HG03378 (cell line): Measurements from ENCODE around the gene CTNND2.

Experiments used
- ATAC-seq: cut with Tn5 transposase; IDR thresholded peaks from one replicate; pipeline ENCODE4 v1.9.1; 2021; ENCODE audit warnings: mild to moderate bottlenecking, moderate library complexity; ENCODE audit not compliant: unreplicated experiment

The CTNND2 gene

DNA sequence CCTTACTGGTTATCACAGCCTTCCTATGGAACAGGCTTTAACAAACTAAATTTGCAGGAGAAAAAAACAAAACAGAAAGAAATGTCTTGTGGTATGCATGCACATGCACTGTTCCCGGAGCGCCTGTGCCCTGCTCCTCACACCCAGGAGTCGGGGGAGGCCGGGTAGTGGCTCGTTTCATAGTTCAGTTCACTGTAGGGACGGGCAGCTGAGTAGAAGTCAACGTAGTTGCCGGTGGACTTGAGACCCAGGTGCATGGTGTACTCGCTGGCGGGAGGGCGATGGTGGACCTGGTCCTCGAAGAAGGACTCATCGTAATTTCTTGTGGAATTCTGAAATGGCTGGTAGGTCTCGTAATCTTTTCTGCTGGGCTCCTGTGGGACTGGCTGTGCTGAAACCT, 930.9 kb downstream of the CTNND2 start:
- ATAC-seq: no peak

DNA sequence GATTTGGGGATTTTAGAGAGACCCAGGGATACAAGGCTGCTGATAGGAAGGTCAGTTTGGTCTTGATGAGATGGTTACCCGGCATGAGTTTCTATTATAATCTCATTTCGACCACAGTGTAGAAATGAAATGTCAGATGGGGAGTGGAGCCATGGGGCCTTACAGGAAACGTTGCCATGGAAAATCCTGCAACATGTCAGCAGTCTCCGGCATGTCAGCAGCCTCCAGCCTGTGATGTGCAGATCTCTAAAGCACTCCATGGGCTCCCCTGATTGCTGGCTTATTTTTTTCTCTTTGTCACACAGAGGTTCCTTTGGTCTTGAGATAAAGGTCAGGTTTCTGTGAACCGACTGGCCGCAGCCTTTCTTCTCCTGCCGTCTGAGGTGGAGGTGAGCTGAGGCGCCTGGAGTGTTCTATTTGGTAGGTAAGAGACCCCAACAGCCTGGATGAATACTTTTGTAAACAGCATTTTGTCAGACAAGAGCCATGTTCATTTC, 934.5 kb downstream of the CTNND2 start:
- no peak for ATAC-seq

DNA sequence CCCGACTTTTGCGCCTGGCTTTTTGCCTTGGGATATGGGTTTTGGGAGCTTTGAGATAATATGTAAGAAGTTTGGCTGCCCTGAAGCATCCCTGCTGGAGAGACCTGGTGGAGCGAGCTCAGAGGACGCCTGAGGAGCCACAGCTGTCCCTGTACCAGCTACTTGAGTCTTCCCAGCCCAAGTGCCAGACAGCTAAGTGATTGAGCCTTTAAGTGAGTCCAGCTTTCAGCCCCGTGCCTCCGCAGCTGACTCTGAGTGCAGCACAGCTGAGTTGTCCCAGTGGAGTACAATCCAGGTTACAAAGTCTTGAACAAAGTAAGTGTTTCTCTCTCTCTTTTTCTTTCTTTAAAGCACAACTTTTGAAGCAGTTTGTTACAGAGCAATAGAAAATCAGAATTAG, 939.4 kb downstream of the CTNND2 start:
- no peak for ATAC-seq

- no peak for ATAC-seq
Measured at GRCh38 chr5:10958728-10959127, 945.5 kb downstream of the CTNND2 start.

DNA sequence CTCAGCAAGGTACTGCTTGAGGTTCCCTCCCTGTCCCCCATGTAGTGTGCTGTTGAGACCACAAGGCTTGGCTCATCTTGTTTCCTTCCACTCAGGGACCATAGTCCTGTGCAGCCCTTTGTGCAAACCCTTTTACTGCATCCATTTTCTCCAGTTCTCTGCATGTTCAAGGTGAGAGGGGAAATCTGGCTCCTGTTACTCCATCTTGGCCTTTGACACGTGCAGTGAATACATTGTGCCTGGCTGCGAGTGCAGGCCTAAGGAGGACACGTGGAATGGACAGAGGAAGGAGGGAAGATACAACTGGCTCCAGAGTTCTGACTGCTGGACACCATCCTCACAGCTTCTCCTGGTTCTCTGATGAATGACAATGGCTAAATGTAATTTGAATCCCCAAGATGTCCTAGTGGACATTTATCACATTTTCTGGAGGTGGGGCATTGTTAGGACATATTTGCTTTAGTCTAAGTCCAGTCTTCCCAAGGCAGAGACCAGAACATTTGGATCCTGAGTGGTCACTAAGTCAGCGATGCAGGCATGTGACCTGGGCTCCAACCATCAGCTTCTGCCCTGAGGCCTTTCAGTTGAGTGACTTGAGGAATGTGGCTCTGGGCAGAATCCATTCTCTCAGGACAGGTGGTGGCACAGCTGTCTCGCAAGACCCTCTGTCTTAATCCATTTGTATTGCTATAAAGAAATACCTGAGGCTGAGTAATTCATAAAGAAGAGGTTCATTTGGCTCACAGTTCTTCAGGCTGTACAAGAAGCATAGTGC, 954.2 kb downstream of the CTNND2 start:
- no peak for ATAC-seq

DNA sequence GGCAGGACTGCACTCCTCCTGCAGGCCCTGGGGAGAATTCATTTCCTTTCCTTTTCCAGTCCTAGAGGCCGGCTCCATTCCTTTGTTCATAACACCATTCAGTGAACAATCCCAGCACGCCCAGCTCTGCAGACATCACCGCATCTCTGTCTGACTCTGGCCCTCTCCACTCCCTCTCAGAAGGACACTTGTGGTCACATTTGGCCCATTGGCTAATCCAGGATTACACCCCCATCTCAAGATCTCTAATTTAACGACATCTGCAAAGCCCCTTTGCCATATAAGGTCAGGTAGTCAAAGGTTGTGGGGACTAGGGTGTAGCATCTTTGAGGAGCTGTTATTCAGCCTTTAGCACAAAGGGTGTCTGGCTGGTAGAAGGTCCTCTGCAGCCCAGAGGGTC, 958.2 kb downstream of the CTNND2 start:
- no peak for ATAC-seq

- no peak for ATAC-seq
Measured at GRCh38 chr5:10941900-10942299, 962.3 kb downstream of the CTNND2 start.

GRCh38 chr5:10936081-10936855, 968.0 kb downstream of the CTNND2 start:
- no peak for ATAC-seq

- no peak for ATAC-seq
Measured at GRCh38 chr5:10935536-10935935, 968.7 kb downstream of the CTNND2 start.

DNA sequence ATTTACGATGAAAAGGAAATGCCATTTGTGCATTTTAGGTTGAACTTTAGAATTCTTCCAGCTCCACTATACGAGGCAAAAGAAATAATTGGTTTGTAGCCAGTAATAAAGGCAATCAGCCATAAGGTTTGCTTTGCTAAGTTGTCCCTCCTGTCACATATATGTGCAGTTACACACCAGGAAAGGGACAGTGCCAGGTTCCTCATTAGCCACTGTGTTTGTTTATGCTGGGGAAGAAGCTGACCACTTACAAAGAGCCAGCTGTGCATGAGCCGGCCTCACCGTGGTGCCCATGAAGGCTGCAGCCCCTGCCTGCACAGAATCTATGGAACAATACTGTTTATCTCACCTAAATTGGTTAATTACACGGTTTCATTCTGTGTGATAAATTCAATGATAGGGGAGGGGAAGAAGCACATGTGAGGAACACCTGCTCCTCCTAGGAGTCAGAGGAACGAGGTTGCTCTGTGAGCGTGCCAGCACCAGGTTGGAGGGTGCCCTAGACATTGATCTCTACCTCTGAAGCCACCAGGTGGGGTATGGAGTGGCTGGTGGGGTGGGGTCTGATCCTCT, 969.4 kb downstream of the CTNND2 start:
- ATAC-seq: no peak

DNA sequence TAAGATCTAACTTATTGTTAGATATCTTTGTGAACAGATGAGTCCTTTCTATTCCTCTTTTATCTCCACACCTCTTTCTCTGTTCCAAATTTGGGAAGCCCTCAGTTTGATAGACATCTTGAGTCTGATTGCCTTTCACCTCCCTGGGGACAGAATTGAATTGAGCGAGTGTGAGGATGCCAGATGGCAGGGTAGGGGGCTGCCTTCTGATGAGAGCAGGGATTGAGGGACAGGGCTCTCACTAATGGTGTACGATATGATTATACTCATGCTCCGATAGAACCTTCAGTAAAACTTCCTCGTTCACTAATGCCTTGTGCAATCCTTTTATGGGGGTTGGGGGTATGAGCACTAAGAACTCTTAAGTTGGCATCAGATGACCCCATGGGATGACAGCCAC, 971.1 kb downstream of the CTNND2 start:
- no peak for ATAC-seq

DNA sequence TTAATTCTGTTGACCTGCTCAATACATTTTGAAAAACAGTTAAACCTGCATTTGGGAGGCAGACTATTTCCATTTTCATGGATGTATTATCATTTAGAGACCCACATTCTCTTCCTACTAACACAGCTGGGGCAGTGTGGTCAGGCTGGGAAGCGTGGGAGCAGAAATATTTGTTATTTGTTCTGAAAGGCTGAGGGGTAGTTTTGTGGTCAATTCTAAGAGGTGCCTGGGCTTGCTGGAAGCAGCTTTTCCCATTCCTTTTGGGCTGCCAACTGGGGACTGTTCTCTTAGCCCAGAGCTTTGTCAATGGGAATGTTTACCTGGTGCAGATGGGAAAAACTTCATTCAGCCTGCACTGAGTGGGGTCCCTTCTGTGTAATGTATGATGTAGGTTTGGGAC, 971.8 kb downstream of the CTNND2 start:
- ATAC-seq: no peak

GRCh38 chr5:10927608-10928007, 976.6 kb downstream of the CTNND2 start:
- ATAC-seq: no peak

DNA sequence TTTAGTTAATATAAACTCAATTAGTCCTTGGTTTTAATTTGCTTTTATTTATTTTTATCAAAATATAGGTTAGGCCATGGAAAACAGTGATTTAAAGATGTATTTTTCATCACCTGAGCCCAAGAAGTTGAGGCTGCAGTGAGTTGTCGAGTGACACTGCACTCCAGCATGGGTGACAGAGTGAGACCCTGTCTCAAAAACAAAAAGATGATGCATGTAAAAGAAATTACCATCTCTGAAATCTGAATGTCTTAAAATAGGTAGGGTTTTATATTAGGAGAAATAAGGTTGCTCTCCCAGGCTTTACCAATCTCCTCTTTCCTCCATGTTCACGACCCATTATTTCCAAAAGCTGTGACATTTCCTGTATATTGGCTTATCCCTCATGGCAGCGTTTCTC, 980.9 kb downstream of the CTNND2 start:
- ATAC-seq: no peak
